ENCODE measurements around the gene PLXNA2.

PLXNA2 gene

GRCh38 chr1:208136459-208137182, 107.6 kb downstream of the PLXNA2 start:
- no peak for DNase-seq

GRCh38 chr1:208135354-208135753, 108.8 kb downstream of the PLXNA2 start:
- DNase-seq: no peak

GRCh38 chr1:208134491-208134890, 109.7 kb downstream of the PLXNA2 start:
- DNase-seq: no peak

GRCh38 chr1:208133355-208133754, 110.8 kb downstream of the PLXNA2 start:
- no peak for DNase-seq

GRCh38 chr1:208132287-208132882, 111.8 kb downstream of the PLXNA2 start:
- no peak for DNase-seq

GRCh38 chr1:208131621-208132286, 112.4 kb downstream of the PLXNA2 start:
- DNase-seq: no peak

GRCh38 chr1:208129487-208129886, 114.7 kb downstream of the PLXNA2 start:
- DNase-seq: no peak

GRCh38 chr1:208129060-208129459, 115.1 kb downstream of the PLXNA2 start:
- no peak for DNase-seq

GRCh38 chr1:208127792-208128529, 116.2 kb downstream of the PLXNA2 start:
- no peak for DNase-seq

GRCh38 chr1:208127284-208127683, 116.9 kb downstream of the PLXNA2 start:
- no peak for DNase-seq

- no peak for DNase-seq
Observed at GRCh38 chr1:208126108-208126507, 118.1 kb downstream of the PLXNA2 start.

- DNase-seq: no peak
Observed at GRCh38 chr1:208122612-208123358, 121.4 kb downstream of the PLXNA2 start.

- DNase-seq: no peak
Observed at GRCh38 chr1:208121813-208122364, 122.3 kb downstream of the PLXNA2 start.

- no peak for DNase-seq
Observed at GRCh38 chr1:208120431-208120790, 123.8 kb downstream of the PLXNA2 start.

- DNase-seq: no peak
Observed at GRCh38 chr1:208118841-208119606, 125.2 kb downstream of the PLXNA2 start.

GRCh38 chr1:208118306-208118705, 125.9 kb downstream of the PLXNA2 start:
- DNase-seq: no peak

- no peak for DNase-seq
Observed at GRCh38 chr1:208117826-208118225, 126.4 kb downstream of the PLXNA2 start.

- DNase-seq: no peak
Observed at GRCh38 chr1:208117409-208117808, 126.8 kb downstream of the PLXNA2 start.

GRCh38 chr1:208115924-208116640, 128.1 kb downstream of the PLXNA2 start:
- DNase-seq: no peak

- DNase-seq: no peak
Observed at GRCh38 chr1:208113011-208113410, 131.2 kb downstream of the PLXNA2 start.

GRCh38 chr1:208112401-208112800, 131.8 kb downstream of the PLXNA2 start:
- no peak for DNase-seq

All from NCI-H1417 treated with DMSO at 0.1 percent for 48 hours (cell line).